IgD-negative memory B cell (primary cell): ENCODE data around the gene TRERF1. TPM values are rescaled to one million over a fixed set of nuclear protein-coding genes. Genes with fewer than 3 reads are reported as not detected.

Source experiments
- H3K27ac Mint-ChIP-seq, 3 donors: one replicate each; pipeline ENCODE4 v1.8.0; 2020 to 2022; ENCODE audit warnings: mild to moderate bottlenecking in 3 of 3, mixed read lengths in 3 of 3, moderate library complexity in 1 of 3
- H3K27me3 Mint-ChIP-seq: one replicate; pipeline ENCODE4 v1.8.0; 2021; ENCODE audit warnings: mixed read lengths
- H3K36me3 Mint-ChIP-seq: one replicate; pipeline ENCODE4 v1.8.0; 2020; ENCODE audit warnings: mild to moderate bottlenecking, mixed read lengths
- H3K4me1 Mint-ChIP-seq, 3 donors: one replicate each; pipeline ENCODE4 v1.8.0; 2020 to 2022; ENCODE audit warnings: mixed read lengths in 3 of 3, mild to moderate bottlenecking in 1 of 3
- H3K4me3 Mint-ChIP-seq, 4 donors: one replicate each; pipeline ENCODE4 v1.8.0; 2020 to 2022; ENCODE audit warnings: mild to moderate bottlenecking in 4 of 4, mixed read lengths in 4 of 4, moderate library complexity in 3 of 4
- H3K9me3 Mint-ChIP-seq, 3 donors: one replicate each; pipeline ENCODE4 v1.8.0; 2020 to 2021; ENCODE audit warnings: mixed read lengths in 3 of 3, mild to moderate bottlenecking in 1 of 3
- polyA plus RNA-seq: library from polyadenylated mRNA; unstranded; fragments of 300-500 nt; fragmentation: Illumina TruSeq; gene quantifications from one replicate; pipeline ENCODE4 v1.2.3, GENCODE V29; 2021

TRERF1 gene
- polyA plus RNA-seq, 1 donor from 2014 or later: 1.6 TPM

GRCh38 chr6:42264162-42264851 lies 187.4 kb downstream of the TRERF1 start:
- H3K27me3 Mint-ChIP-seq: no peaks in the 10 kb centered on the region
- no peaks in the 10 kb centered on the region for H3K9me3 Mint-ChIP-seq
- H3K36me3 Mint-ChIP-seq: peaks cover 6% of the 10 kb centered on the region
- H3K4me1 Mint-ChIP-seq: peaks cover 2 to 10% (median 5%) of the 10 kb centered on the region in 3 donors
- no peak overlapping the region for H3K4me3 Mint-ChIP-seq
- H3K27ac Mint-ChIP-seq: no peak overlapping the region

DNA sequence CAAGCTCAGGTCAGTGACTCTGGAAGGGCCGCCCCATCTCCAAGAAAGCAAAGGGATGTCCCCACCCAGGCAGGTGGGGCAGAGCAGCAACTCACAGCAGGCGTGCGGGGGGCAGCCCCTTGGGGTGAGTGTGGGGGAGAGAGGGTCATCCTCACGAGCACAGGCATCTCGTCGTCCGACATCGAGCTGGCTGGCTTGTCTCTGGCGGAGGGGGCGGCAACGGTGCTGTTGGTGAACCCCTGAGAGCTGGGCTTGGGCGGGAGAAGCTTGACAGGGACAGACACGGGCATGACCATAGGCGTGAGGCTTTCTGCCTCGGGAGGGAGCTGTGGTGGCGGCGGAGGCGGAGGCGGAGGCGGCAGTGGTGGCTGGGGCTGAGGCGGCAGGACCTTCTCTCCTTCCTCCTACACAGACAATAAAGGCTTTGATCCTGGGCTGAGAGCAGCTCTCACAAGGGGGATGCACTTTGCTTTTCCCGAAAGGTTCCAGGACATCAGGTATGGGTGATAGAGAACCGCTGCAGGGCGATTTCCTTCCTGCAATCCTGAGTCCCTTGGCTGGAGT lies 188.5 kb downstream of the TRERF1 start:
- H3K4me3 Mint-ChIP-seq: no peak overlapping the region
- H3K27me3 Mint-ChIP-seq: no peaks in the 10 kb centered on the region
- peaks cover 0 to 8% (median 5%) of the 10 kb centered on the region in 3 donors for H3K4me1 Mint-ChIP-seq
- H3K36me3 Mint-ChIP-seq: peaks cover 6% of the 10 kb centered on the region
- H3K27ac Mint-ChIP-seq: no peak overlapping the region
- H3K9me3 Mint-ChIP-seq: no peaks in the 10 kb centered on the region

GRCh38 chr6:42260972-42261371 lies 190.8 kb downstream of the TRERF1 start:
- Mint-ChIP-seq H3K27me3 (no peaks in the 10 kb centered on the region), H3K4me3 (no peak overlapping the region), H3K36me3 (peaks cover 5% of the 10 kb centered on the region), H3K9me3 (no peaks in the 10 kb centered on the region), H3K4me1 (peaks cover 0 to 8% (median 5%) of the 10 kb centered on the region in 3 donors), H3K27ac (no peak overlapping the region)

GRCh38 chr6:42260396-42260888 lies 191.3 kb downstream of the TRERF1 start:
- Mint-ChIP-seq H3K27ac (no peak overlapping the region), H3K36me3 (peaks cover 5% of the 10 kb centered on the region), H3K4me3 (peak overlapping the region in 1 of 4 donors; percentile 51), H3K27me3 (no peaks in the 10 kb centered on the region), H3K4me1 (peaks cover 0 to 8% (median 5%) of the 10 kb centered on the region in 3 donors), H3K9me3 (no peaks in the 10 kb centered on the region)

- no peaks in the 10 kb centered on the region for H3K27me3 Mint-ChIP-seq
- no peaks in the 10 kb centered on the region for H3K9me3 Mint-ChIP-seq
- H3K36me3 Mint-ChIP-seq: peaks cover 5% of the 10 kb centered on the region
- no peak overlapping the region for H3K4me3 Mint-ChIP-seq
- H3K4me1 Mint-ChIP-seq: peaks cover 0 to 8% (median 5%) of the 10 kb centered on the region in 3 donors
- no peak overlapping the region for H3K27ac Mint-ChIP-seq
Observed at GRCh38 chr6:42259841-42260395, 191.8 kb downstream of the TRERF1 start.

GRCh38 chr6:42259286-42259685 lies 192.4 kb downstream of the TRERF1 start:
- no peak overlapping the region for H3K4me3 Mint-ChIP-seq
- H3K9me3 Mint-ChIP-seq: no peaks in the 10 kb centered on the region
- H3K27ac Mint-ChIP-seq: no peak overlapping the region
- H3K36me3 Mint-ChIP-seq: peaks cover 5% of the 10 kb centered on the region
- H3K27me3 Mint-ChIP-seq: no peaks in the 10 kb centered on the region
- H3K4me1 Mint-ChIP-seq: peaks cover 0 to 8% (median 5%) of the 10 kb centered on the region in 3 donors

DNA sequence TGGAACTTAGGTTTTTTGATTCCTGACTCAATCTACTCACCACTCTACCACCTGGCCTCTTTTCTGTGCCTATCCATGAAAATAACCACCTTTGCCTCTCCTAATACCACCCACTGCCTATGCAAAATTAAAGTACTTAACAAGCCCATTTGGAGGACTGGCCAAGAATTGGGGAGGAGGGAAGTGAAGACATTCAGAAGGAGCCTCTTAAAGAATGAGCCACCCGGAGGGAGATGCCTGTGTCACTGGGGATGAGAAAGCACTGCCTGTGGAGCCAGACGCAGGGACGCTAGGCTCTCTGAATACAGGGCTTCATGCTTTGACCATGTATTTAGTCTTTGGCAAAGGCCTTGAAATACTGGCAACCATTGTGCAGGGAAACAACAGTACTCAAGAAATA lies 194.1 kb downstream of the TRERF1 start:
- Mint-ChIP-seq H3K4me3 (no peak overlapping the region), H3K4me1 (peaks cover 0 to 8% (median 5%) of the 10 kb centered on the region in 3 donors), H3K9me3 (no peaks in the 10 kb centered on the region), H3K27ac (peak overlapping the region in 1 of 3 donors; percentile 40), H3K27me3 (no peaks in the 10 kb centered on the region), H3K36me3 (peaks cover 4% of the 10 kb centered on the region)

- Mint-ChIP-seq H3K27ac (peak overlapping the region in 1 of 3 donors; percentile 74), H3K4me3 (no peak overlapping the region)
Observed at GRCh38 chr6:42257063-42257462, 194.7 kb downstream of the TRERF1 start.

DNA sequence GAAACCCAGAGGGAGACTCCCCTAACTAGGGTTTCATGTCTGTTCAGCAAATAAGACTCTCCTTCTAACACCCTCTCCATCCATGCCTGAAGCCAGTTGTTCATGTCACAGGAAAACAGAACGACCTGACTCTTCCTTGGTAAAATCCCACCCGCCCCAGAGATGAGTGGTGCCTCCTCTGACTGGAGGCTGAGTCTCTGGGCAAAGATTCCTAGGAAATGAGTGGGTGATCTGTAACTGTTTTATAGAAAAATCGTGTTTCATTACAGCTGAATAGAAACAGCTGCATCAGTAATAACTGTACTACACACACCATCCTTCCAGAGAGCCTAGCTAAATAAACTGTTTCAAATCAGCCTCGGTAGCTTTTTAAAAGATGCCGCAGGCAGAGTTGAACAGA lies 196.7 kb downstream of the TRERF1 start:
- Mint-ChIP-seq H3K27ac (no peak overlapping the region), H3K9me3 (no peaks in the 10 kb centered on the region), H3K4me3 (no peak overlapping the region), H3K36me3 (peaks cover 7% of the 10 kb centered on the region), H3K27me3 (no peaks in the 10 kb centered on the region), H3K4me1 (no peaks in the 10 kb centered on the region)

More at GRCh38 chr6:42257063-42257462, 194.7 kb downstream of the TRERF1 start:
- H3K27me3 Mint-ChIP-seq: no peaks in the 10 kb centered on the region
- H3K9me3 Mint-ChIP-seq: no peaks in the 10 kb centered on the region
- peaks cover 0 to 6% (median 4%) of the 10 kb centered on the region in 3 donors for H3K4me1 Mint-ChIP-seq
- H3K36me3 Mint-ChIP-seq: peaks cover 4% of the 10 kb centered on the region

- H3K4me3 Mint-ChIP-seq: no peak overlapping the region
- peaks cover 7% of the 10 kb centered on the region for H3K36me3 Mint-ChIP-seq
- H3K4me1 Mint-ChIP-seq: no peaks in the 10 kb centered on the region
- H3K9me3 Mint-ChIP-seq: no peaks in the 10 kb centered on the region
- H3K27ac Mint-ChIP-seq: no peak overlapping the region
- H3K27me3 Mint-ChIP-seq: no peaks in the 10 kb centered on the region
Observed at GRCh38 chr6:42254505-42254904, 197.2 kb downstream of the TRERF1 start.

DNA sequence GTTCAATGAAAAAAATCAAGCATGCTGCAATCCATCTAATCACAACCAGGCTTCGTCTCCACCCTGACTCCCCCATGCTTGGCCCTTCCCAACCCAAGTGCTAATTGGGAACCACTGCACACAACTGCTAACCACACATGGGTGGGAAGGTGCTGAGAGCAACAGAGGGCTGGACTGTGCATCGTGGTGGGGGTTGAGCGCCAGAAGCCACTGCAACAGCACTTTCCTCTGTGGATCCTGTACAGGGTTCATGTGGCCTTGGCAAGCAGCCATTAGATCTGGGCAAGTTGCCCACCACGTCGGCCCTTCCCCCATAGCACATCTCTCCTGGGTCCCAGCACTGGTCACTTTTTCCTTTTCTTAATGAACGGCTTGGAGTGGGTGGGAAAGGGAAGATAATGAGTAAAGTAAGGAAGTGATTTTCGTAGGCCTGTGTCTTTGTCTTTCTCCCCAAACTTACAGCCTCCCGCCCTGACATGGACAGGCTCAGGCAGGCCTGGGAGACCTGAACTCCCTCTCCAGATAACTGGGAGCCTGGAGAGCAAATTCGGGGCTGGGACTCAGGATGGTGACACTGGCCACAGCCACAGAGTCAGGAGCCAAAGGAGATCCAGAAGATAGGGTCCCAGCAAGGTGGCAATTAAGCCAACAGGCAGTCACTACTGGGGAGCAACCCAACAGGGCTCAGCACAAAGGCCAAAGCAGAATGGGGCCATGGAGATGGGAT lies 199.7 kb downstream of the TRERF1 start:
- Mint-ChIP-seq H3K4me3 (no peak overlapping the region), H3K36me3 (peaks cover 7% of the 10 kb centered on the region), H3K9me3 (no peaks in the 10 kb centered on the region), H3K4me1 (no peaks in the 10 kb centered on the region), H3K27ac (no peak overlapping the region), H3K27me3 (no peaks in the 10 kb centered on the region)

DNA sequence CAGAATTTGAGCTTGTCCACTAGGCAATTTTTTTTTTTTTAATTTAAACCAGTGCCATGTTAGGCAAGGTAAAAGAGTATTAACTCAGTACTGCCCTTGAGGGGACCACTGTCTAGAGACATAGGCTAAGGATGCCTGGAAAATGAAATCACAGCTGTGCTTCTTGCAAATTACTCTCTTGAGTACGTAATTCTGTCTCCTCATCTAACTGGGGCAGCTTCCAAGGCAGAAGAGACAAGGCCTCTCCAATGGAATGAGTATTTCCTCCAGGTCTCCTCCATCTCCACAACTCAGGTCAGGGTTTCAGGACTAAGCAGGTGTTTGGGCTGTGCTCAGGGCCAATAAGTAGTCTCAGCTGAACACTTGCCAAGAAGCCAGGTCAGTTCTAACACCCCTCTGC lies 200.2 kb downstream of the TRERF1 start:
- Mint-ChIP-seq H3K4me1 (peaks cover 0 to 2% (median 0%) of the 10 kb centered on the region in 3 donors), H3K36me3 (peaks cover 10% of the 10 kb centered on the region), H3K4me3 (no peak overlapping the region), H3K9me3 (no peaks in the 10 kb centered on the region), H3K27ac (no peak overlapping the region), H3K27me3 (no peaks in the 10 kb centered on the region)

DNA sequence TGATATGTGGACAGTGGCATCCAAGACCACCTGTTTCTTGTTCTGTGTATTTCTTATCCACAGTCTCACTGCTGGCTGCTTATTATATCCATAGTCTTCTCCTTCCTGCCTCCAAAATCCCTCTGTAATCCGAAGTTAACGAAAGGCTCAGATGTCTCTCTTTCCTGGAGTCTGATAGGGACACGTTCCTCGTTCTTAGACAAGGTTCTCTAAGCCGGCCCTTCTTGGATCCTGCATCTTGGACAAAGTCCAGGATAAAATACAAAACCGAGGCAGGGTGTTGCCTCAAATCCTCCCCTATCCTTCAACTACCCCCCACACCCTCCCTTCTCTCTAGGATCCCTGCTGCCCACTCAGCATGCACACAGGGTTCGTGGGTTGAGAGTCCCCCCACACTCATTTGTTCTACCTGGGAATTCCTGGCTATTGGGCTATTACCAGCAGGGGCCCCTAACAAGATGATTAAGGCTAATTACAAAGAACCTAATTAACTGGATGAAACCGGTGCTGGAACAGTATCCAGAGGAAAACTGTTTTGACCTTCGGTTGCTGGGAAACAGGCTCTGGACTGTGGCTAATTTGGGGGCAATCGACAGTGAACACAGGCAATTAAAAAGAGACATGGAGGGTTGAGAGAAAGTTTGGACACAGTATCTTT lies 201.3 kb downstream of the TRERF1 start:
- H3K4me3 Mint-ChIP-seq: no peak overlapping the region
- peaks cover 0 to 2% (median 0%) of the 10 kb centered on the region in 3 donors for H3K4me1 Mint-ChIP-seq
- H3K27me3 Mint-ChIP-seq: no peaks in the 10 kb centered on the region
- H3K36me3 Mint-ChIP-seq: peaks cover 10% of the 10 kb centered on the region
- no peaks in the 10 kb centered on the region for H3K9me3 Mint-ChIP-seq
- peak overlapping the region in 1 of 3 donors; percentile 22 for H3K27ac Mint-ChIP-seq

GRCh38 chr6:42249279-42249678 lies 202.4 kb downstream of the TRERF1 start:
- Mint-ChIP-seq H3K27ac (no peak overlapping the region), H3K9me3 (no peaks in the 10 kb centered on the region), H3K36me3 (peaks cover 11% of the 10 kb centered on the region), H3K4me3 (no peak overlapping the region), H3K27me3 (no peaks in the 10 kb centered on the region), H3K4me1 (peaks cover 0 to 2% (median 0%) of the 10 kb centered on the region in 3 donors)
